ENCODE results near the gene CLECL1. TPM values are rescaled to one million over a fixed set of nuclear protein-coding genes. Genes with fewer than 3 reads are reported as not detected.

The CLECL1 gene
- total RNA-seq, 4 donors from 2014 or later = not detected

DNA sequence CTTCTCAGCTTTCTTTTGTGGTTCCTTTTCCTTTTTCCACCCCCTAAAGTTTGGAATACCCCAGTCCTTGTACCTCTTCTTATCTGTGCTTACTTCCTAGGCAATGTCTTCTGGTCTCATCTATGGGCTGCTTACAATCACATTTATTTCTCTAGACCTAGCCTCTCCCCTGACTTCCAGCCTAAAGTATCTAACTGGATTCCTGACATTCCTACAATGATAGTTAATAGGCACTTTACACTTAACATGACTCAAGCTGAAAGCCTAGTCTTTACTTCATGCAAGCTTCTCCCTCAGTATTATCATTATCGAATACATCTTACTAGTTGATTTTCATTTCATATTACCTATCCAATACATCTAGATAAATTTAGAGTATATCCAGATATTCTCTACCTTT, 21.2 kb downstream of the CLECL1 start:
- Histone ChIP-seq H3K9me3 (no peaks in the 10 kb centered on the region), H3K27me3 (no peaks in the 10 kb centered on the region), H3K4me3 (replicated peaks in 1 of 3) (no peak overlapping the region), H3K4me1 (no peaks in the 10 kb centered on the region), H3K36me3 (no peaks in the 10 kb centered on the region), H3K27ac (no peak overlapping the region)
- no peak for DNase-seq
- TF ChIP-seq POLR2A (IDR thresholded peaks at IDR 0.05) = no peak
- TF ChIP-seq CTCF (IDR thresholded peaks at IDR 0.05) = no peak
- intact Hi-C loops (cut with DNase I) = loop anchor here (2.0 kb wide), 1 partner anchor 79 kb away; no protein-coding TSS in a partner anchor
- 84 to 94% methylated on average over 1 of the region's 1 CpG for WGBS, 2 donors

GRCh38 chr12:9710584-9711375, 22.1 kb downstream of the CLECL1 start:
- no peak overlapping the region for H3K27ac ChIP-seq
- H3K4me1 ChIP-seq = no peaks in the 10 kb centered on the region
- intact Hi-C loops (cut with DNase I) = loop anchor here (2.0 kb wide), 1 partner anchor 78 kb away; no protein-coding TSS in a partner anchor
- no peak overlapping the region for H3K4me3 ChIP-seq (replicated peaks in 1 of 3)
- TF ChIP-seq POLR2A (IDR thresholded peaks at IDR 0.05) (no peak), CTCF (IDR thresholded peaks at IDR 0.05) (no peak)
- DNase-seq = no peak
- 89 to 92% methylated on average over 3 of the region's 3 CpGs for WGBS, 2 donors
- H3K36me3 ChIP-seq = no peaks in the 10 kb centered on the region
- no peaks in the 10 kb centered on the region for H3K9me3 ChIP-seq
- no peaks in the 10 kb centered on the region for H3K27me3 ChIP-seq

- H3K27ac ChIP-seq = no peak overlapping the region
- intact Hi-C loops (cut with DNase I) = no loop called here
- no peaks in the 10 kb centered on the region for H3K9me3 ChIP-seq
- no peaks in the 10 kb centered on the region for H3K27me3 ChIP-seq
- no peaks in the 10 kb centered on the region for H3K4me1 ChIP-seq
- TF ChIP-seq CTCF (IDR thresholded peaks at IDR 0.05) = no peak
- TF ChIP-seq POLR2A (IDR thresholded peaks at IDR 0.05) = no peak
- WGBS, 2 donors = 93 to 97% methylated on average over 3 of the region's 3 CpGs
- no peaks in the 10 kb centered on the region for H3K36me3 ChIP-seq
- no peak overlapping the region for H3K4me3 ChIP-seq (replicated peaks in 1 of 3)
- no peak for DNase-seq
Measured at GRCh38 chr12:9708853-9709252, 24.0 kb downstream of the CLECL1 start.

- Histone ChIP-seq H3K4me3 (replicated peaks in 1 of 3) (no peak overlapping the region), H3K9me3 (no peaks in the 10 kb centered on the region), H3K27me3 (no peaks in the 10 kb centered on the region), H3K27ac (no peak overlapping the region), H3K4me1 (no peaks in the 10 kb centered on the region), H3K36me3 (no peaks in the 10 kb centered on the region)
- intact Hi-C loops (cut with DNase I) = no loop called here
- 46 to 57% methylated on average over 12 of the region's 12 CpGs for WGBS, 2 donors
- DNase-seq = peak; percentile 42 to 64
- TF ChIP-seq POLR2A (IDR thresholded peaks at IDR 0.05) (no peak), CTCF (IDR thresholded peaks at IDR 0.05) (peak; percentile 23 to 84 (median 66))
Measured at GRCh38 chr12:9707864-9708808, 24.8 kb downstream of the CLECL1 start.
